Measurements from ENCODE around the gene COBL. TPM values are rescaled to one million over a fixed set of nuclear protein-coding genes. Genes with fewer than 3 reads are reported as not detected.

Gene COBL
- total and polyA plus RNA-seq, 9 of the 15 experiments (the other 6 are each of a cell fraction or from before 2014, with no cell fraction given) = 0.01 to 2.4 (median 0.09) TPM; not detected in 3

DNA sequence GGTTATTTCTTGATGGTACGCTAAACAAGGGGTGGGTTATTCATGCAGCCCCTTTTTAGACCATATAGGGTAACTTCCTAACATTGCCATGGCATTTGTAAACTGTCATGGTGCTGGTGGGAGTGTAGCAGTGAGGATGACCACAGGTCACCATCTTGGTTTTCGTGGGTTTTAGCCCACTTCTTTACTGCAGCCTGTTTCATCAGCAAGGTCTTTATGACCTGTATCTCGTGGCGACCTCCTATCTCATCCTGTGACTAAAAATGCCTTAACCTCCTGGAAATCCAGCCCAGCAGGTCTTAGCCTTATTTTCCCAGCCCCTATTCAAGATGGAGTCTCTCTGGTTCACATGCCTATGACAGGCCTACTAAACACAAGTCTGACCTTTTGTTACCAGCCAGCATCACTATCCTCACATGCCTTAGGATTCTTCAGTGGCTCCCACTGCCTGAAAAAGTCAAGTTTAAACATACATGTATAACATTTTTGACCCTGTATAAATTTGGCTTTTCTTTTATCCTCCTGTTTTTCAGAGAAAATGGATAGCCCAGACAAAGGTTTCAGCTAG, 13.2 kb upstream of the COBL start (continued):
- no peak for TF ChIP-seq TCFL5 (CRISPR knock-in tag; conservative IDR thresholded peaks at IDR 0.05)
- TF ChIP-seq, protein P1, sequence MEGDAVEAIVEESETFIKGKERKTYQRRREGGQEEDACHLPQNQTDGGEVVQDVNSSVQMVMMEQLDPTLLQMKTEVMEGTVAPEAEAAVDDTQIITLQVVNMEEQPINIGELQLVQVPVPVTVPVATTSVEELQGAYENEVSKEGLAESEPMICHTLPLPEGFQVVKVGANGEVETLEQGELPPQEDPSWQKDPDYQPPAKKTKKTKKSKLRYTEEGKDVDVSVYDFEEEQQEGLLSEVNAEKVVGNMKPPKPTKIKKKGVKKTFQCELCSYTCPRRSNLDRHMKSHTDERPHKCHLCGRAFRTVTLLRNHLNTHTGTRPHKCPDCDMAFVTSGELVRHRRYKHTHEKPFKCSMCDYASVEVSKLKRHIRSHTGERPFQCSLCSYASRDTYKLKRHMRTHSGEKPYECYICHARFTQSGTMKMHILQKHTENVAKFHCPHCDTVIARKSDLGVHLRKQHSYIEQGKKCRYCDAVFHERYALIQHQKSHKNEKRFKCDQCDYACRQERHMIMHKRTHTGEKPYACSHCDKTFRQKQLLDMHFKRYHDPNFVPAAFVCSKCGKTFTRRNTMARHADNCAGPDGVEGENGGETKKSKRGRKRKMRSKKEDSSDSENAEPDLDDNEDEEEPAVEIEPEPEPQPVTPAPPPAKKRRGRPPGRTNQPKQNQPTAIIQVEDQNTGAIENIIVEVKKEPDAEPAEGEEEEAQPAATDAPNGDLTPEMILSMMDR (IDR thresholded peaks at IDR 0.05 in 2 of 3, conservative IDR thresholded peaks at IDR 0.05 in 1 of 3; ENCODE audit: insufficient read depth in 2 of 3, low read depth in 1 of 3, low read length in 3 of 3) = no peak
- 0 out of 2 replicates have a peak, but pooled peaks have one; percentile 23 for TF ChIP-seq PTTG1 (tag; IDR thresholded peaks at IDR 0.05; ENCODE audit: low read depth)
- TF ChIP-seq IRF2 (CRISPR knock-in tag; IDR thresholded peaks at IDR 0.05) = no peak
- TF ChIP-seq TBL1XR1 (IDR thresholded peaks at IDR 0.05; ENCODE audit: low read length in 2 of 2) = no peak
- TF ChIP-seq, protein P2, sequence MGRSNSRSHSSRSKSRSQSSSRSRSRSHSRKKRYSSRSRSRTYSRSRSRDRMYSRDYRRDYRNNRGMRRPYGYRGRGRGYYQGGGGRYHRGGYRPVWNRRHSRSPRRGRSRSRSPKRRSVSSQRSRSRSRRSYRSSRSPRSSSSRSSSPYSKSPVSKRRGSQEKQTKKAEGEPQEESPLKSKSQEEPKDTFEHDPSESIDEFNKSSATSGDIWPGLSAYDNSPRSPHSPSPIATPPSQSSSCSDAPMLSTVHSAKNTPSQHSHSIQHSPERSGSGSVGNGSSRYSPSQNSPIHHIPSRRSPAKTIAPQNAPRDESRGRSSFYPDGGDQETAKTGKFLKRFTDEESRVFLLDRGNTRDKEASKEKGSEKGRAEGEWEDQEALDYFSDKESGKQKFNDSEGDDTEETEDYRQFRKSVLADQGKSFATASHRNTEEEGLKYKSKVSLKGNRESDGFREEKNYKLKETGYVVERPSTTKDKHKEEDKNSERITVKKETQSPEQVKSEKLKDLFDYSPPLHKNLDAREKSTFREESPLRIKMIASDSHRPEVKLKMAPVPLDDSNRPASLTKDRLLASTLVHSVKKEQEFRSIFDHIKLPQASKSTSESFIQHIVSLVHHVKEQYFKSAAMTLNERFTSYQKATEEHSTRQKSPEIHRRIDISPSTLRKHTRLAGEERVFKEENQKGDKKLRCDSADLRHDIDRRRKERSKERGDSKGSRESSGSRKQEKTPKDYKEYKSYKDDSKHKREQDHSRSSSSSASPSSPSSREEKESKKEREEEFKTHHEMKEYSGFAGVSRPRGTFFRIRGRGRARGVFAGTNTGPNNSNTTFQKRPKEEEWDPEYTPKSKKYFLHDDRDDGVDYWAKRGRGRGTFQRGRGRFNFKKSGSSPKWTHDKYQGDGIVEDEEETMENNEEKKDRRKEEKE (IDR thresholded peaks at IDR 0.05; ENCODE audit: borderline replicate concordance in 1 of 2, control insufficient read depth in 1 of 2, low read depth in 2 of 2, low read length in 1 of 2) = no peak
- no peak for TF ChIP-seq POLR2B (IDR thresholded peaks at IDR 0.05; ENCODE audit: low read depth, partially characterized antibody)
- TF ChIP-seq RBBP5 (IDR thresholded peaks at IDR 0.05; ENCODE audit: borderline replicate concordance, insufficient read depth, low read length, poor library complexity, severe bottlenecking) = no peak
- TF ChIP-seq ZNF57 (CRISPR knock-in tag; IDR thresholded peaks at IDR 0.05) = no peak
- TF ChIP-seq ATF7 (IDR thresholded peaks at IDR 0.05) = no peak
- TF ChIP-seq FOSL1 (tag; conservative IDR thresholded peaks at IDR 0.05) = no peak
- TF ChIP-seq NCOR1 (IDR thresholded peaks at IDR 0.05) = no peak
- TF ChIP-seq, protein P3, sequence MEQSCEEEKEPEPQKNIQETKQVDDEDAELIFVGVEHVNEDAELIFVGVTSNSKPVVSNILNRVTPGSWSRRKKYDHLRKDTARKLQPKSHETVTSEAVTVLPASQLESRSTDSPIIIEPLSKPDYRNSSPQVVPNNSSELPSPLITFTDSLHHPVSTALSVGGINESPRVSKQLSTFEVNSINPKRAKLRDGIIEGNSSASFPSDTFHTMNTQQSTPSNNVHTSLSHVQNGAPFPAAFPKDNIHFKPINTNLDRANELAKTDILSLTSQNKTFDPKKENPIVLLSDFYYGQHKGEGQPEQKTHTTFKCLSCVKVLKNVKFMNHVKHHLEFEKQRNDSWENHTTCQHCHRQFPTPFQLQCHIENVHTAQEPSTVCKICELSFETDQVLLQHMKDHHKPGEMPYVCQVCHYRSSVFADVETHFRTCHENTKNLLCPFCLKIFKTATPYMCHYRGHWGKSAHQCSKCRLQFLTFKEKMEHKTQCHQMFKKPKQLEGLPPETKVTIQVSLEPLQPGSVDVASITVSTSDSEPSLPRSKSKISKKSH (CRISPR knock-in tag; IDR thresholded peaks at IDR 0.05) = no peak
- TF ChIP-seq, protein P4, sequence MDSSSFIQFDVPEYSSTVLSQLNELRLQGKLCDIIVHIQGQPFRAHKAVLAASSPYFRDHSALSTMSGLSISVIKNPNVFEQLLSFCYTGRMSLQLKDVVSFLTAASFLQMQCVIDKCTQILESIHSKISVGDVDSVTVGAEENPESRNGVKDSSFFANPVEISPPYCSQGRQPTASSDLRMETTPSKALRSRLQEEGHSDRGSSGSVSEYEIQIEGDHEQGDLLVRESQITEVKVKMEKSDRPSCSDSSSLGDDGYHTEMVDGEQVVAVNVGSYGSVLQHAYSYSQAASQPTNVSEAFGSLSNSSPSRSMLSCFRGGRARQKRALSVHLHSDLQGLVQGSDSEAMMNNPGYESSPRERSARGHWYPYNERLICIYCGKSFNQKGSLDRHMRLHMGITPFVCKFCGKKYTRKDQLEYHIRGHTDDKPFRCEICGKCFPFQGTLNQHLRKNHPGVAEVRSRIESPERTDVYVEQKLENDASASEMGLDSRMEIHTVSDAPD (CRISPR knock-in tag; IDR thresholded peaks at IDR 0.05) = 0 out of 2 replicates have a peak, but pooled peaks have one; percentile 64
- TF ChIP-seq CEBPG (CRISPR knock-in tag; IDR thresholded peaks at IDR 0.05) = peak; percentile 77; the same call in 1 of the 2 replicates
- peak in 1 of 2 experiments; percentile 58; a peak in 2 of 4 replicates for TF ChIP-seq CEBPG (tag; conservative IDR thresholded peaks at IDR 0.05 in 1 of 2, IDR thresholded peaks at IDR 0.05 in 1 of 2)
- TF ChIP-seq, protein P5, sequence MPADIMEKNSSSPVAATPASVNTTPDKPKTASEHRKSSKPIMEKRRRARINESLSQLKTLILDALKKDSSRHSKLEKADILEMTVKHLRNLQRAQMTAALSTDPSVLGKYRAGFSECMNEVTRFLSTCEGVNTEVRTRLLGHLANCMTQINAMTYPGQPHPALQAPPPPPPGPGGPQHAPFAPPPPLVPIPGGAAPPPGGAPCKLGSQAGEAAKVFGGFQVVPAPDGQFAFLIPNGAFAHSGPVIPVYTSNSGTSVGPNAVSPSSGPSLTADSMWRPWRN (IDR thresholded peaks at IDR 0.05; ENCODE audit: low read depth) = no peak
